Naive thymus-derived CD8-positive, alpha-beta T cell (primary cell): ENCODE measurements around the gene DLG2. TPM values are rescaled to one million over a fixed set of nuclear protein-coding genes. Genes with fewer than 3 reads are reported as not detected.
"Not testable (repeated sequence)": the region's sequence is repeated elsewhere in the genome, so short reads cannot be mapped to it uniquely, and the experiment has no call there.

Experiments
- ATAC-seq, 2 donors: fragments of 150-1000 bp; cut with Tn5 transposase in 1 of 2; sonication (Bioruptor Pico), chemical (Tn5 transposase) in 1 of 2; 1 replicate in 1 of 2; 2 replicates in 1 of 2; pipeline ENCODE4 v1.10.0; 2021; ENCODE audit warnings: mild to moderate bottlenecking in 2 of 2, moderate library complexity in 2 of 2
- POLR2A ChIA-PET: fragments of 350-600 bp; sonication (Branson Sonifier 250); formaldehyde crosslinking; loops from one replicate; lab custom pipeline; 2021; ENCODE audit warnings: antibody characterized with exemption; lab: Charles Lee
- DNase-seq, 10 donors: peaks; one replicate each; pipeline versions ENCODE4 v3.0.0 to v3.0.0-alpha.2; 2020 to 2022
- H3K27ac Mint-ChIP-seq, 10 donors: one replicate each; pipeline ENCODE4 v1.8.0; 2020 to 2022; ENCODE audit warnings: mild to moderate bottlenecking in 10 of 10, mixed read lengths in 10 of 10, moderate library complexity in 4 of 10, inconsistent platforms in 1 of 10
- H3K27me3 Mint-ChIP-seq, 5 donors: one replicate each; pipeline ENCODE4 v1.8.0; 2021 to 2022; ENCODE audit warnings: mixed read lengths in 5 of 5
- H3K36me3 Mint-ChIP-seq, 3 donors: one replicate each; pipeline ENCODE4 v1.8.0; 2020 to 2022; ENCODE audit warnings: mixed read lengths in 3 of 3, mild to moderate bottlenecking in 2 of 3, inconsistent platforms in 1 of 3
- H3K4me1 Mint-ChIP-seq, 4 donors: one replicate each; pipeline ENCODE4 v1.8.0; 2021 to 2022; ENCODE audit warnings: mixed read lengths in 4 of 4
- H3K4me3 Mint-ChIP-seq, 10 donors: one replicate each; pipeline ENCODE4 v1.8.0; 2020 to 2022; ENCODE audit warnings: mild to moderate bottlenecking in 10 of 10, mixed read lengths in 10 of 10, moderate library complexity in 6 of 10, inconsistent platforms in 1 of 10
- H3K9me3 Mint-ChIP-seq, 9 donors: one replicate each; pipeline ENCODE4 v1.8.0; 2020 to 2022; ENCODE audit warnings: mixed read lengths in 9 of 9, mild to moderate bottlenecking in 3 of 9, inconsistent platforms in 1 of 9, moderate library complexity in 1 of 9
- polyA plus RNA-seq, 3 donors: library from polyadenylated mRNA; unstranded; fragments of 300-500 nt; fragmentation: Illumina TruSeq; gene quantifications; one replicate each; pipeline ENCODE4 v1.2.3, GENCODE V29; 2021
- total RNA-seq, 8 experiments: library from RNA in 2 of 8; stranded (reverse) in 2 of 8; gene quantifications; one replicate each; pipeline ENCODE4 v1.2.3 and lab custom pipeline; 2021 to 2026

DLG2 gene
- total and polyA plus RNA-seq, 5 experiments from 2014 or later = 0.86 to 6.2 (median 2.5) TPM

DNA sequence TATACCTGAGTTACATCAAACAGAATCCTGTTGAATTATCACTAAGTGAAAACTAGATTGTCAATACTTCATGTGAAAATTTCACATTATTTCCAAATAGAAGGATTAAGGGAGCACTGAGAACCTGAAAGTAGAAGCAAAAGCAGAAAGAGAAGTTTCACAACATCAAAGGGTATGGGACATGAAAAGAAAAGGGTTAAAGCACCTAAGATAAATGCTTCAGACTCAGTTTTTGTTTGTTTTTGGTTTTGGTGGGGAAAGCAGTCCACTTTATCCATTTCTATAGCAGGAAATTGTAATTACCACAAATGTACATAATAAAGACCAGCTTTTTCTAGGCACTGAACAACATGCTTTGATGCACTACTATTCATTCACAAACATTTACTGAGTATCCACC, 1271.2 kb downstream of the DLG2 start:
- no peak overlapping the region for H3K27ac Mint-ChIP-seq
- peaks cover 7 to 37% (median 13%) of the 10 kb centered on the region in 9 donors for H3K9me3 Mint-ChIP-seq
- ATAC-seq (no peak), DNase-seq (no peak)
- H3K4me1 Mint-ChIP-seq = no peaks in the 10 kb centered on the region
- POLR2A ChIA-PET = no interaction called here
- H3K27me3 Mint-ChIP-seq = no peaks in the 10 kb centered on the region
- peaks cover 0 to 6% (median 0%) of the 10 kb centered on the region in 3 donors for H3K36me3 Mint-ChIP-seq
- H3K4me3 Mint-ChIP-seq = no peak overlapping the region

DNA sequence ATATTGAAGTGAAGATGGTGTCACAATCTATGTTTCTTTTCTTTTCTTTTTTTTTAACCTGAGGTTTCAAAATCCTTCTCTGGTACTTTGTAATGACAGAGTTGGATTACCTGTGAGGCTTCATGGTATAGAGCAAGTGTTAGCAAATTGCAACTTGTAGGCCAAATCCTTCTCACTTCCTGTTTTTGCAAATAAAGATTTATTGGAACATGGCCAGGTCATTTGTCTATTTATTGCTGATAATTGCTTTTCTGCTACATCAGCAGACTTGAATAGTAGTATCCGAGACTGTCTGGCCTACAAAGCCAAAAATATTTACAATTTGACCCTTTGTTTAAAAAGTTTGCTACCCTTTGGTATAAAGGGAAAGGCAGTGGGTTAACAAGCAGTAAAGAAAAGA, 1281.5 kb downstream of the DLG2 start:
- DNase-seq (no peak), ATAC-seq (no peak)
- no peak overlapping the region for H3K27ac Mint-ChIP-seq
- H3K9me3 Mint-ChIP-seq = peaks cover 4 to 20% (median 12%) of the 10 kb centered on the region in 9 donors
- H3K27me3 Mint-ChIP-seq = no peaks in the 10 kb centered on the region
- no peak overlapping the region for H3K4me3 Mint-ChIP-seq
- no peaks in the 10 kb centered on the region for H3K4me1 Mint-ChIP-seq
- no peaks in the 10 kb centered on the region for H3K36me3 Mint-ChIP-seq
- POLR2A ChIA-PET = no interaction called here

DNA sequence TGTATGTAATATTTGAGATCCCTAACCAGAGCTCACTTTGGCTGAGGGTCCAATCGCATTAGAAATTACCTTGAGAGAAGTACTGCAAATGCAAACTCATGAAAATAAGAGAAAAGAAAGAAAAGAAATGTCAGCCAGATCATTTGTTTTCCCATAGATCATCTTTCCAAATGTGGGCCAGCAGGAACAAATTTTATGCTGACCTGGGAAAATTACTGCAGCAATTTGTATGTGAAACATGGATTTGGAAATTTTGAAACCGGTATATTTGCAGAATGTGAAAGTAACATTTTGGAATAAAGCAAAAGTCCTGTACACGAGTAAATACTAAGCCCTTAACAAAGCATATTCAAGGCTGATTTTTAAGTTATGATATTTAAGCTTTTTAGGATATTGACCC, 1282.1 kb downstream of the DLG2 start:
- H3K4me1 Mint-ChIP-seq = no peaks in the 10 kb centered on the region
- H3K36me3 Mint-ChIP-seq = peaks cover 0 to 1% (median 0%) of the 10 kb centered on the region in 3 donors
- DNase-seq (no peak), ATAC-seq (no peak)
- no peaks in the 10 kb centered on the region for H3K27me3 Mint-ChIP-seq
- H3K4me3 Mint-ChIP-seq = no peak overlapping the region
- peaks cover 5 to 22% (median 13%) of the 10 kb centered on the region in 9 donors for H3K9me3 Mint-ChIP-seq
- POLR2A ChIA-PET = no interaction called here
- H3K27ac Mint-ChIP-seq = no peak overlapping the region

DNA sequence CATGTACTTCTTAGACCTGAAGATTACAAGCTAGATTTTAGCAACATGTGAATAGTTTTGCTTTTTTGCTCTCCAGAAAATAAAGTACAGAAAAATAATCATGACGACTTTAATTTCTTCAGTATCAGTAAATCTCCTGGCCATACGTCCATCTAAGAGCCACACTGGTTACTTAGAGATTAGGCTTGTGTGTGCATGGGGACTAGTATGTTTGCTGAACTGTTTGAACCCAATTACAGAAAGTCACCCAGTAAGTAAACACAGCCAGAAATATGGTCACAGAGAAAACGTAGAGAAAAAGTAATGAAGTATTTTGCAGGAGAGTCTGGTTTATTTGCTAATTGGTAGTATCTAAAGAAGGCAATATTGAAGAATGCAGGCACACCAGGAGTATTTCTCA, 1287.3 kb downstream of the DLG2 start:
- peaks cover 2 to 43% (median 14%) of the 10 kb centered on the region in 9 donors for H3K9me3 Mint-ChIP-seq
- ATAC-seq (no peak), DNase-seq (no peak)
- peaks cover 0 to 13% (median 2%) of the 10 kb centered on the region in 3 donors for H3K36me3 Mint-ChIP-seq
- no peak overlapping the region for H3K27ac Mint-ChIP-seq
- H3K4me1 Mint-ChIP-seq = no peaks in the 10 kb centered on the region
- H3K4me3 Mint-ChIP-seq = no peak overlapping the region
- POLR2A ChIA-PET = no interaction called here
- no peaks in the 10 kb centered on the region for H3K27me3 Mint-ChIP-seq

DNA sequence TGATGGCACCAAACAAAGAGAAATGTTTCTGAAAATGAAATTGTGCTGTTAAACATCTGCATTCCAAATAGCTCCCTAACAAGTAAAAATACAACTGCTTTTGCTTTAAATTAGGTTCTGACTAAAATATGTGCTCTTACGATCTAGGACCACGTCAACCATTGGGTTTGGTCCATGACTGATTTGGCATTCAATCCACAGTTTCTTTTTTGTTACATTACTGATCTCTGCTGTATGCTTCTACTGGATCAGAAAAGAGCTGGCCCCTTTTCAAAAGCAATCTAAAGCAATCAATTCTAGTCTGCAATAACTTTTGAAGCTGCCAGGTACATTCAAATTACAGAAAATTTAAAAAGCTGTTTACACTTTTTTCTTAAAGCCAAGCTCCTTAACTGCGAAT, 1293.9 kb downstream of the DLG2 start:
- POLR2A ChIA-PET = no interaction called here
- no peak for ATAC-seq
- Mint-ChIP-seq H3K36me3 (peaks cover 0 to 12% (median 0%) of the 10 kb centered on the region in 3 donors), H3K9me3 (peaks cover 5 to 34% (median 20%) of the 10 kb centered on the region in 9 donors), H3K27me3 (no peaks in the 10 kb centered on the region), H3K27ac (no peak overlapping the region), H3K4me1 (no peaks in the 10 kb centered on the region), H3K4me3 (no peak overlapping the region)
- no peak for DNase-seq

DNA sequence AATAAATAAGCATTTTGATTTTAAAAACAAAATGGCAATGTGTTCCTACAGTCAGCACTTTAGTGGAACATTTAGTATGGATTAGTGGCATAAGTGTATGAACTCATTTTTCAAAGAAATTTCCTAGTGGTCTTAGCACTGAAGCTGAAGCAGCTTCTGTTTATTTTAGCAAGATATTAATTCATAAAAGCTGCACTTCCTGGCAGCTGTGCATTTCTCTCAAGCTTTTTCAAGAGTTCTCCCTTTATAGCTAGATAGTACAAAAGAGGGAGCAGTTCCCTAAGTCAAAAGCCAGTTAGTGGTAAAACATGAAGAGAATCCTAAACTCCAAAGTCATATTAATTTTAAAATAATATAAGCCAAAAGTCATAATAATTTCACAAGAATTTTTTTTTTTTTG, 1304.9 kb downstream of the DLG2 start:
- H3K27me3 Mint-ChIP-seq = no peaks in the 10 kb centered on the region
- no peak overlapping the region for H3K4me3 Mint-ChIP-seq
- peaks cover 7 to 32% (median 20%) of the 10 kb centered on the region in 9 donors for H3K9me3 Mint-ChIP-seq
- ATAC-seq (no peak), DNase-seq (no peak)
- no peaks in the 10 kb centered on the region for H3K4me1 Mint-ChIP-seq
- no peak overlapping the region for H3K27ac Mint-ChIP-seq
- H3K36me3 Mint-ChIP-seq = peaks cover 0 to 4% (median 0%) of the 10 kb centered on the region in 3 donors
- POLR2A ChIA-PET = no interaction called here

DNA sequence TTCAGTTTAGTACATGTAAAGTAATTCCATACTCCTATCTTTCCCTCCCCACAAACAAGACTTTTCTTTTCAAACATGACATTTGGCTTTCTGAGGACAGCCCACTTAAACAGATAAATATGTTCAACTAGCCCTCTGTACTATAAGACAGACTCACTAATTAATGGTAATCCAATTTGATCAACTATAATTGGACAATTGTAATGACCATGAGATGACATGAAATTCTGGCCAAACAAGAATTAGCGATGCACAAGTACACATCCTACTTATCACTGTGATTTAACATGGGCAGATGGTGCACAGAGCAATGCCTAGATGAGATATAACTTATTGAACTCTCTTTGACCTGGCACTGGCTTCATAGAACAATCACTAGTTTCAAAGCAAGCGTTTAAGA, 1307.3 kb downstream of the DLG2 start:
- H3K27me3 Mint-ChIP-seq = no peaks in the 10 kb centered on the region
- H3K4me3 Mint-ChIP-seq = no peak overlapping the region
- ATAC-seq (no peak), DNase-seq (no peak)
- no peak overlapping the region for H3K27ac Mint-ChIP-seq
- H3K36me3 Mint-ChIP-seq = no peaks in the 10 kb centered on the region
- POLR2A ChIA-PET = no interaction called here
- H3K4me1 Mint-ChIP-seq = no peaks in the 10 kb centered on the region
- H3K9me3 Mint-ChIP-seq = peaks cover 7 to 32% (median 19%) of the 10 kb centered on the region in 9 donors

DNA sequence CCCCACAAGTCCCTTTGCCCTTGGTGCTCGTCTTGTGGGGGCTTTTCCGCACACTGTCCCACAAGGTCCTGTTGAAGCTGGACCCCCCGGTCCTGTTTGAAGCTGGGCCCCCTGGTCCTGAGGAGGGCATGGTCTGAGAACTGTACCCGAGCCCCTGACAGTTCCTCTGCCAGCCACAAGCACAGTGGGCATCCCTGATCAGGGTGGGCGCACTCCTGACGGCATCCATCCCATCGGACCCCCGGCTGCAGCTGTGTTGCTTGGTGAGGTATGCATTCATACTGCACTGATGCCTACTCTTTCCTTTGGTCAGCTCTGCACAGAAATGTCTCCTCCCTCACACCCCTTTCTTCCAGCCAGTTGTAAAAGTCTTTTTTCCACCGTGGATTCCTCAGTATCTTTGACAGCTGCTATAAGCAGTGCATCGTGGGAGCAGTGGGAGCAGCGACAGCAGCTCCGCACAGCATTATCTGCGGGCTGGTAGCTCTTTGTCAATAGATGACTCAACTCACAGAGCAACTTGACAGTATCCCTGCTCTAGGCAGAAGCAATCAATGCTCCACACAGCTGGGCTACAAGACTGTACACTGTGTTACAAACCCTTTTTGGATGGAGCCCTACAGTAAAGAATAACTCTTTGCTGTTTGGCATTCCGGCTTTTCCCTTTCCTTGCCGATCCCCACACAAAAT, 1310.1 kb downstream of the DLG2 start:
- POLR2A ChIA-PET = no interaction called here
- Mint-ChIP-seq H3K36me3 (no peaks in the 10 kb centered on the region), H3K4me3 (no peak overlapping the region), H3K27ac (no peak overlapping the region), H3K27me3 (no peaks in the 10 kb centered on the region), H3K9me3 (peaks cover 0 to 29% (median 10%) of the 10 kb centered on the region in 9 donors), H3K4me1 (no peaks in the 10 kb centered on the region)
- DNase-seq (no peak), ATAC-seq (no peak)

DNA sequence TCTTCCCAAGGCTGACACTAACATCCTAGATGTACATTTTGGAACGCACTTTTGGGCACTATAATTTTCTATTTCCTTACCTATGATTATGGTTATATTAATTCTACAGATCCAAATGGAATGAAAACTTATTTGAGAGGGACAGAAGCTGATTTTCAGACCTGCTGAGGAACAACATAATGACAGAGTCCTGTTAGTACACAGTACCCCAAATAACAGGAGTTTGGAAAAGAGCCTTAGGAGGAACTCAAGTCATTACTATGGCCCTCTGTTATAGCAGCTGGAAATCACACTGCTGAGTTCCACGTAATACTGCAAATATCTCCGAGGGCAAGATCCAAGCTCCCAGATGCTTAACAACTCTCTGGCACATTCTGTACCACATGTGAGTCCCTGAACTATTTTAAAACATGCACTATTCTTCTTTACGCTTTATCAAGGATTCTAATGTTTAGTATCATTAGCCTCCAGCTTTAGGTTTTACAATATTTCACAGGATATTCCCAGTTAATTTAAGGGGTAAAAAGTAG, 1313.2 kb downstream of the DLG2 start:
- POLR2A ChIA-PET = no interaction called here
- H3K27ac Mint-ChIP-seq = no peak overlapping the region
- DNase-seq = no peak
- H3K9me3 Mint-ChIP-seq = peaks cover 0 to 33% (median 12%) of the 10 kb centered on the region in 9 donors
- H3K4me1 Mint-ChIP-seq = no peaks in the 10 kb centered on the region
- ATAC-seq = no peak
- peaks cover 0 to 4% (median 0%) of the 10 kb centered on the region in 3 donors for H3K36me3 Mint-ChIP-seq
- H3K27me3 Mint-ChIP-seq = no peaks in the 10 kb centered on the region
- no peak overlapping the region for H3K4me3 Mint-ChIP-seq

DNA sequence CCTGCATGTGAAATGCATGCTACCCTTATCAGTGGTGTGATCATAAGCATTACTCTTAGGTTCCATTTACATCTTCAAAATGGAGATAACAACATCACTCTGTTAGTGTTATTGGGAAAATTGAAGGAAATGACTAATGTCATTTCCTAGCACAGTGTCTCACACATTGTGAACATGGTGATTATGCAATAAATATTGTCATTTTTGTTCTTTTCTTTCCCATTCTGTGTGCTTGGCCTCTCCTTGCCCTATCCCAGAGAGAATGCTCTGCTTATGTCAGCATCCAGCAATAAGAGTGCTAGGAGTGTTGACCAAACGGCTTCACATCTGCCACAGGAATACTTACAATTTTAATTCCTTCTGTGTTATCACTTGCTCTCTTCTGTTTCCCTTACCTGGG, 1316.9 kb downstream of the DLG2 start:
- Mint-ChIP-seq H3K27me3 (no peaks in the 10 kb centered on the region), H3K4me3 (no peak overlapping the region), H3K4me1 (no peaks in the 10 kb centered on the region), H3K27ac (no peak overlapping the region), H3K9me3 (peaks cover 0 to 41% (median 16%) of the 10 kb centered on the region in 9 donors), H3K36me3 (peaks cover 0 to 8% (median 0%) of the 10 kb centered on the region in 3 donors)
- ATAC-seq (no peak), DNase-seq (no peak)
- POLR2A ChIA-PET = no interaction called here

DNA sequence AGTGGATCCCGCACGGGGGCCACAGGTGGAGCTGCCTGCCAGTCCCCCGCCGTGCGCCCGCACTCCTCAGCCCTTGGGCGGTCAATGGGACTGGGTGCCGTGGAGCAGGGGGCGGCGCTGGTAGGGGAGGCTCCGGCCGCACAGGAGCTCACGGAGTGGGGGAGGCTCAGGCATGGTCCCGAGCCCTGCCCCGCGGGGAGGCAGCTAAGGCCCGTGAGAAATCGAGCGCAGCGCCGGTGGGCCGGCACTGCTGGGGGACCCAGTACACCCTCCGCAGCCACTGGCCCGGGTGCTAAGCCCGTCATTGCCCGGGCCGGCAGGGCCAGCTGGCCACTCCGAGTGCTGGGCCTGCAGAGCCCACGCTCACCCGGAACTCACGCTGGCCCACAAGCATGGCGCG, 1318.7 kb downstream of the DLG2 start:
- H3K4me3 Mint-ChIP-seq, H3K27ac Mint-ChIP-seq, H3K27me3 Mint-ChIP-seq, DNase-seq, ATAC-seq, POLR2A ChIA-PET, H3K36me3 Mint-ChIP-seq, H3K4me1 Mint-ChIP-seq: not testable (repeated sequence)
- peaks cover 0 to 41% (median 15%) of the 10 kb centered on the region in 9 donors for H3K9me3 Mint-ChIP-seq

DNA sequence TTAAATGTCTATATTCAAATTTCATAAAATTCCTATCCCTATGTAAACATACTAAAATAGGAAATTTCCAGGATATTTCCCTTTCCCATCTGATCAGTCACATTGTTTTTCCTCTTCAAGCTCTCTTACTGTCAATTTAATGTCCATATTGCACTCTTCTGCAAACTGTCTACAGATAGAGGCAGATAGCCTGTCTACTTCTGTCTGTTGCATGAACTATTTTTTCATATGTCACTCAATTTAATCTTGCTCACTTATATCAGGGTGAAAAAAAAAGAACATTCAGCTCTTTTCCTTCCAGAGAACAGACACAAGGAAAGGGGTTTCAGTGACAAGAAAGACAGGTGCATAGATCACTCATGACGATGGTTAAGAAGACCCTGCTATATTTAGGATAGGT, 1327.1 kb downstream of the DLG2 start:
- Mint-ChIP-seq H3K36me3 (no peaks in the 10 kb centered on the region), H3K9me3 (peaks cover 0 to 9% (median 6%) of the 10 kb centered on the region in 9 donors), H3K27me3 (no peaks in the 10 kb centered on the region), H3K4me3 (no peak overlapping the region), H3K4me1 (no peaks in the 10 kb centered on the region), H3K27ac (no peak overlapping the region)
- POLR2A ChIA-PET = no interaction called here
- DNase-seq (no peak), ATAC-seq (no peak)

DNA sequence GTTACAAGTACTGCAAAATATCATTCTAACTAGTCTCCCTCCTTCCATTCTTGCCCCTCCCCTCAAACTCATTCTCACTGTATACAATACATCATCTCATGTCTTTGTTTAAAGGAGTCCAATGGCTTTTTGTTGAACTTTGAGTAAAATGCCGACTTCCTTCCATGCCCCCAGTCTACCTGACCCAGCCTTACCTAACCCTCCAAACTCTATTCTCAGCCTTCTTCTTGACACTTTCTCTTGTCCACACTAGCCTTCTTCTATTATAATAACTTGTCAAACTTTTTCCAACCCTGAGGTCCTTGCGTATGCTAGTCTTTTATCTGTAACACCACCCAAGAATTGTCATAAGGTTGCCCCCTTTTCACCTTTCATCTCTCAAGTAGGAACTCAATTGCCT, 1329.6 kb downstream of the DLG2 start:
- Mint-ChIP-seq H3K36me3 (no peaks in the 10 kb centered on the region), H3K9me3 (peaks cover 0 to 13% (median 7%) of the 10 kb centered on the region in 9 donors), H3K27ac (no peak overlapping the region), H3K27me3 (peaks cover 0 to 1% (median 0%) of the 10 kb centered on the region in 5 donors), H3K4me1 (no peaks in the 10 kb centered on the region), H3K4me3 (no peak overlapping the region)
- DNase-seq (no peak), ATAC-seq (no peak)
- POLR2A ChIA-PET = no interaction called here

DNA sequence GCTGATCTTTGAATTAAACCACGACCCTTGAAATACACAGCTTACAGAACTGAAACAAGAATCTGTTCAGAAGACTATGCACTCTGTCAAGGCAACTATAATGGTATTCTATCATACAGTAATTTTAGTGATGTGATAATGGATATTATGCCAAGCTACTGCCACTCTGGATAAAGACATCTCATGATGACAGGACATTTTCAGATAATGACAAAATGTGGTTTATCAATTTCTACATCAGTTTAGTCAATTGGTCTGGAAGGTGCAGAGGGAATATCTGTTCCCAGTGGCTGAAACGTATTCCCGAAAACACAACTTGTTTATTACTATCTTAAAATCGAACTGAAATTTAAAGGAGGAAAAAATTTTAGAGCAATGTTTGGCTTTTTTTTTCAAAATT, 1331.3 kb downstream of the DLG2 start:
- no peaks in the 10 kb centered on the region for H3K36me3 Mint-ChIP-seq

More for the DNA sequence above, 1331.3 kb downstream of the DLG2 start:
- peaks cover 0 to 16% (median 8%) of the 10 kb centered on the region in 9 donors for H3K9me3 Mint-ChIP-seq
- peaks cover 0 to 1% (median 0%) of the 10 kb centered on the region in 5 donors for H3K27me3 Mint-ChIP-seq
- ATAC-seq (no peak), DNase-seq (no peak)
- no peak overlapping the region for H3K4me3 Mint-ChIP-seq
- no peak overlapping the region for H3K27ac Mint-ChIP-seq
- no peaks in the 10 kb centered on the region for H3K4me1 Mint-ChIP-seq
- POLR2A ChIA-PET = no interaction called here
